ENCODE measurements around the gene COL18A1.
"Not testable (repeated sequence)": the region's sequence is repeated elsewhere in the genome, so short reads cannot be mapped to it uniquely, and the experiment has no call there.

The COL18A1 gene

GRCh38 chr21:45404730-45405270, at the start of gene COL18A1:
TSS of gene COL18A1 (plus strand) at chr21:45405165. CDS start at chr21:45405231, 66 bp downstream.
- DNase-seq (ENCODE audit: low spot score): peak; percentile 85

- no peak for DNase-seq (ENCODE audit: low spot score)
Observed at GRCh38 chr21:45355573-45355972, 49.4 kb upstream of the COL18A1 start.

- no peak for DNase-seq (ENCODE audit: low spot score)
Observed at GRCh38 chr21:45356251-45356650, 48.7 kb upstream of the COL18A1 start.

- DNase-seq (ENCODE audit: low spot score): no peak
Observed at GRCh38 chr21:45356653-45357435, 48.1 kb upstream of the COL18A1 start.

- DNase-seq (ENCODE audit: low spot score): no peak
Observed at GRCh38 chr21:45357436-45358260, 47.3 kb upstream of the COL18A1 start.

- DNase-seq (ENCODE audit: low spot score): no peak
Observed at GRCh38 chr21:45358261-45358670, 46.7 kb upstream of the COL18A1 start.

GRCh38 chr21:45358711-45359310, 46.2 kb upstream of the COL18A1 start:
- DNase-seq (ENCODE audit: low spot score): no peak

- no peak for DNase-seq (ENCODE audit: low spot score)
Observed at GRCh38 chr21:45359451-45360217, 45.3 kb upstream of the COL18A1 start.

GRCh38 chr21:45361033-45361997, 43.6 kb upstream of the COL18A1 start:
- DNase-seq (ENCODE audit: low spot score): no peak

GRCh38 chr21:45362077-45362747, 42.8 kb upstream of the COL18A1 start:
- DNase-seq (ENCODE audit: low spot score): no peak

- no peak for DNase-seq (ENCODE audit: low spot score)
Observed at GRCh38 chr21:45362748-45363145, 42.2 kb upstream of the COL18A1 start.

- DNase-seq (ENCODE audit: low spot score): not testable (repeated sequence)
Observed at GRCh38 chr21:45363272-45363671, 41.7 kb upstream of the COL18A1 start.

- DNase-seq (ENCODE audit: low spot score): peak; percentile 84
Observed at GRCh38 chr21:45363921-45364467, 41.0 kb upstream of the COL18A1 start.

GRCh38 chr21:45364468-45365185, 40.3 kb upstream of the COL18A1 start:
- peak; percentile 88 for DNase-seq (ENCODE audit: low spot score)

GRCh38 chr21:45365186-45365607, 39.8 kb upstream of the COL18A1 start:
- DNase-seq (ENCODE audit: low spot score): no peak

GRCh38 chr21:45365608-45366241, 39.2 kb upstream of the COL18A1 start:
- no peak for DNase-seq (ENCODE audit: low spot score)

GRCh38 chr21:45366476-45366875, 38.5 kb upstream of the COL18A1 start:
- no peak for DNase-seq (ENCODE audit: low spot score)

GRCh38 chr21:45366931-45367401, 38.0 kb upstream of the COL18A1 start:
- DNase-seq (ENCODE audit: low spot score): no peak

Measured in left forelimb (tissue), 1 donor.